Measurements from ENCODE around the gene MAST4.

The MAST4 gene

DNA sequence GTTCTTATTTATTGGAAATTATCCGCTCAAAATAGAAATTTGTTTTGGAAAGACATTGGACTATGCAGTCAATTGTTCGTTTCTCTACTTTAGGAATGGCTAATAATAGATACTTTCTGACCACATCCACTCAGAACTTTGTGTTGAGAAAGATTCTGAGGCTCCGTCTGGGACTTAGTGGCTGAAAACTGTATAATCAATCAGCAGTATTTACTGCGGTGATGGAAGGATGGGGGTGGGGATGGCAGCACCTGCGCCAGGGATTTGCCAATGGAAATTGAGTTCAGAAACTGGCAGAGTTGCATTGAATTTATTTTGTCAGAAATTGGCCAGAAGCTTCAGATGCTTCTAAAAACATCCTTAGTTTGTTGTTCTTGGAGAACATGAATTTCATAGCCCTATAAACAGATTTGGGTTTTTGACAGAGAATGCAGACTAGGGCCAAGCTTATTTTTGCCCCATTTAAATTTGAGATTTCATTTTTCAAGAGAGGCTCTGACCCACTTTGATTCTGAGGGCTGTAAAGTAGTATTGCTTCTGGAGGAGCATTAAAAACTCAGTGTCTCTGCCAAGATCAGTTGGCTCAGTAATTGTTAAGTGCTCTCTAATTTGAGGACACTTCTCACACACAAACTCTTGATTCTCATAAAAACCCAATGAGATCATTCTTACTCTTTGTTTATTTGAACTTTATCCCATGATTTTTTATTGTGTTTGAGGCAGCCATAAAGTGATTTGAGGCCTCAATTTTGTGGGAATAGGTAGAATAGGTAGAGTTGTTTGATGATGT is 385.3 kb downstream of the MAST4 start:
- ChIA-PET POLR2A (ENCODE audit: low non-redundant PET) (no interaction called here), CTCF (interaction anchor here (1.2 kb wide), 1 partner anchor 13 kb away, joined by 4 read pairs; no protein-coding TSS in a partner anchor)
- TF ChIP-seq, protein P1, sequence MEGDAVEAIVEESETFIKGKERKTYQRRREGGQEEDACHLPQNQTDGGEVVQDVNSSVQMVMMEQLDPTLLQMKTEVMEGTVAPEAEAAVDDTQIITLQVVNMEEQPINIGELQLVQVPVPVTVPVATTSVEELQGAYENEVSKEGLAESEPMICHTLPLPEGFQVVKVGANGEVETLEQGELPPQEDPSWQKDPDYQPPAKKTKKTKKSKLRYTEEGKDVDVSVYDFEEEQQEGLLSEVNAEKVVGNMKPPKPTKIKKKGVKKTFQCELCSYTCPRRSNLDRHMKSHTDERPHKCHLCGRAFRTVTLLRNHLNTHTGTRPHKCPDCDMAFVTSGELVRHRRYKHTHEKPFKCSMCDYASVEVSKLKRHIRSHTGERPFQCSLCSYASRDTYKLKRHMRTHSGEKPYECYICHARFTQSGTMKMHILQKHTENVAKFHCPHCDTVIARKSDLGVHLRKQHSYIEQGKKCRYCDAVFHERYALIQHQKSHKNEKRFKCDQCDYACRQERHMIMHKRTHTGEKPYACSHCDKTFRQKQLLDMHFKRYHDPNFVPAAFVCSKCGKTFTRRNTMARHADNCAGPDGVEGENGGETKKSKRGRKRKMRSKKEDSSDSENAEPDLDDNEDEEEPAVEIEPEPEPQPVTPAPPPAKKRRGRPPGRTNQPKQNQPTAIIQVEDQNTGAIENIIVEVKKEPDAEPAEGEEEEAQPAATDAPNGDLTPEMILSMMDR (conservative IDR thresholded peaks at IDR 0.05; ENCODE audit: low read depth) = no peak
- DNase-seq (ENCODE audit: low spot score) = no peak
- no peak overlapping the region for H3K27ac ChIP-seq

DNA sequence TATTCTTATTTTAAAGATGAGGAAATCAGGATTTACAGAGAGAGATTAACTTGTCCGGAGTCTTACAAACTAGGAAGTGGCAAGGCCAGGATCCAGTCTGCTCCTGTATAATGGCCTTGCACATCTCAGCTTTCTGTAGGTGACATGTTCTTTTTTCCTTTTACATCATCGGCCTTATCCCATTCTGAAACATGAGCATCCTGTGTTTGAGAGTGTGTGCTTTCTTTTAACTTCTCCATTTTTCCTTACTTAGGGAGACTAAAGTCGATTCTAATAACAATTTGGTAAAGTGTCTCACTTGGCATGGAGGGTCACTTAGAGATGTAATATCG is 385.8 kb downstream of the MAST4 start:
- ChIA-PET CTCF (interaction anchor here (1.2 kb wide), 1 partner anchor 13 kb away, joined by 4 read pairs; no protein-coding TSS in a partner anchor), POLR2A (ENCODE audit: low non-redundant PET) (no interaction called here)
- TF ChIP-seq, protein P1 (conservative IDR thresholded peaks at IDR 0.05; ENCODE audit: low read depth) = no peak
- DNase-seq (ENCODE audit: low spot score) = no peak
- no peak overlapping the region for H3K27ac ChIP-seq

DNA sequence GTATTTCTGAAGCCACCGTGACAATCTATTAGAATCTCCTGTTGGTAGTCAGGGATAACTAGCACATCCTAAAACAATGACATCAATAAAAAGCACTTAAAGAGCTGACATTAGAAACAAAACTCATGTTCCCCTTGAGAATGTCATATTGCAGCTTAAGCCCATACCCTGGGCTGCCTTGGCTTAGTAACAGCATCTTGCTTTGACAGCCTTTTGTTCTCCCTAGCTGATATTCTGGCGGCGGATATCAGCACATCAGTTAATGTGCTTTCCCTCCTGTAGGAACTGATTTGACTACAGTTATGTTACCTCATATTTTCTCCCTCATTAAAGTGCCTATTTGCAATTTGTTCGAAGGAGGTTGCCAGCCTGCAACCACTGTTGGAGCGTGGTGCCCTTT is 386.3 kb downstream of the MAST4 start:
- CTCF ChIA-PET = interaction anchor here (1.2 kb wide), 1 partner anchor 12 kb away, joined by 4 read pairs; no protein-coding TSS in a partner anchor
- TF ChIP-seq, protein P1 (conservative IDR thresholded peaks at IDR 0.05; ENCODE audit: low read depth) = no peak
- POLR2A ChIA-PET (ENCODE audit: low non-redundant PET) = no interaction called here
- no peak for DNase-seq (ENCODE audit: low spot score)
- H3K27ac ChIP-seq = no peak overlapping the region

GRCh38 chr5:66985417-66985816 is 389.2 kb downstream of the MAST4 start:
- DNase-seq (ENCODE audit: low spot score) = no peak
- TF ChIP-seq, protein P1 (conservative IDR thresholded peaks at IDR 0.05; ENCODE audit: low read depth) = no peak
- no peak overlapping the region for H3K27ac ChIP-seq
- ChIA-PET CTCF (interaction anchor here (0.6 kb wide), 1 partner anchor 11 kb away, joined by 3 read pairs; no protein-coding TSS in a partner anchor), POLR2A (ENCODE audit: low non-redundant PET) (no interaction called here)

- ChIA-PET CTCF (no interaction called here), POLR2A (ENCODE audit: low non-redundant PET) (no interaction called here)
- no peak for DNase-seq (ENCODE audit: low spot score)
- TF ChIP-seq, protein P1 (conservative IDR thresholded peaks at IDR 0.05; ENCODE audit: low read depth) = no peak
- no peak overlapping the region for H3K27ac ChIP-seq
Measured at GRCh38 chr5:66986009-66986408, 389.8 kb downstream of the MAST4 start.

DNA sequence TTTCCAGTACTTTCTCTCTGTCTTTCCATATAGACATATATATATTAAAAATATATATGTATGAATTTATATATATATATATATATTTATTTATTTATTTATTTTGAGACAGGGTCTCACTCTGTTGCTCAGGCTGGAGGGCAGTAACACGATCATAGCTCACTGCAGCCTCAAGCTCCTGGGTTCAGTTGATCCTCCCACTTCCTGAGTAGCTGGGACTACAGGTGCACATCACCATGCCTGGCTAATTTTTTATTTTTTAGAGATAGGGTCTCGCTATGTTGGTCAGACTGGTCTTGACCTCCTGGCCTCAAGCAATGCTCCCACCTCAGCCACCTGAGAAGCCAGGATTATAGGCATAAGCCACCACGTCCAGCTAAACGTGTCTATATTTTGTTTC is 390.3 kb downstream of the MAST4 start:
- CTCF ChIA-PET = interaction anchor here (0.6 to 0.8 kb wide), 2 partner anchors 18 to 112 kb away, joined by 3 read pairs; no protein-coding TSS in a partner anchor
- no peak for DNase-seq (ENCODE audit: low spot score)
- no peak overlapping the region for H3K27ac ChIP-seq
- TF ChIP-seq, protein P1 (conservative IDR thresholded peaks at IDR 0.05; ENCODE audit: low read depth) = no peak
- POLR2A ChIA-PET (ENCODE audit: low non-redundant PET) = no interaction called here

All from RWPE1 (cell line).